DOHH2 (cell line): Measurements from ENCODE around the gene ANXA8.

ENCODE experiments used
- H3F3A ChIP-seq: fragments of 200-600 bp; sonication (generic), shearing (Covaris generic); 2 replicates; pipeline ENCODE4 v1.6.0; 2016; ENCODE audit warnings: antibody characterized with exemption, mild to moderate bottlenecking; ENCODE audit not compliant: control insufficient read depth, insufficient read depth
- H3K27ac ChIP-seq: fragments of 200-600 bp; sonication (generic); 2 replicates; pipeline ENCODE4 v1.5.1; 2014; ENCODE audit warnings: low read depth, mild to moderate bottlenecking, low read length, moderate library complexity
- H3K27me3 ChIP-seq: fragments of 200-600 bp; sonication (generic); 2 replicates; pipeline ENCODE4 v1.6.1; 2014; ENCODE audit warnings: mild to moderate bottlenecking, low read length, mixed read lengths; ENCODE audit not compliant: control insufficient read depth
- H3K36me3 ChIP-seq: fragments of 200-600 bp; sonication (generic); 2 replicates; pipeline ENCODE4 v1.6.1; 2014; ENCODE audit warnings: mild to moderate bottlenecking, low read length, moderate library complexity, mixed read lengths; ENCODE audit not compliant: control insufficient read depth
- H3K4me1 ChIP-seq: fragments of 200-600 bp; sonication (generic); 2 replicates; pipeline ENCODE4 v1.6.1; 2014; ENCODE audit warnings: mild to moderate bottlenecking, low read length, mixed read lengths; ENCODE audit not compliant: control insufficient read depth
- H3K4me2 ChIP-seq: fragments of 200-600 bp; sonication (generic); 2 replicates; pipeline ENCODE4 v1.6.0; 2014; ENCODE audit warnings: mild to moderate bottlenecking, low read length, moderate library complexity
- H3K4me3 ChIP-seq: fragments of 200-600 bp; sonication (generic); 2 replicates; pipeline ENCODE4 v1.5.1; 2014; ENCODE audit warnings: mild to moderate bottlenecking, low read length, mixed read lengths
- H3K79me2 ChIP-seq: fragments of 200-600 bp; sonication (generic); 2 replicates; pipeline ENCODE4 v1.6.1; 2014; ENCODE audit warnings: mild to moderate bottlenecking, low read length, mixed read lengths; ENCODE audit not compliant: control insufficient read depth
- H3K9me2 ChIP-seq: fragments of 200-600 bp; sonication (generic); replicated peaks from 2 replicates; pipeline ENCODE4 v1.6.1; 2014; ENCODE audit warnings: mild to moderate bottlenecking, low read length, mixed read lengths; ENCODE audit not compliant: control insufficient read depth
- H3K9me3 ChIP-seq: fragments of 200-600 bp; sonication (generic); 2 replicates; pipeline ENCODE4 v1.6.1; 2014; ENCODE audit warnings: antibody characterized with exemption, low read length, mixed read lengths; ENCODE audit not compliant: control insufficient read depth, insufficient read depth
- H4K20me1 ChIP-seq: fragments of 200-600 bp; sonication (generic); 2 replicates; pipeline ENCODE4 v1.6.0; 2014; ENCODE audit warnings: low read depth, mild to moderate bottlenecking, antibody characterized with exemption, low read length, moderate library complexity; ENCODE audit not compliant: control insufficient read depth, insufficient read depth
- CTCF ChIP-seq: fragments of 200-600 bp; sonication (generic); IDR thresholded peaks from one replicate; pipeline ENCODE4 v1.5.1; 2014; ENCODE audit warnings: antibody characterized with exemption, mild to moderate bottlenecking, low read depth, low read length; ENCODE audit not compliant: poor library complexity, severe bottlenecking
- EZH2phosphoT487 ChIP-seq: fragments of 200-600 bp; sonication (generic); IDR thresholded peaks from 2 replicates; pipeline ENCODE4 v1.6.1; 2017; ENCODE audit warnings: borderline replicate concordance, mild to moderate bottlenecking, antibody characterized with exemption, low read length, moderate library complexity, mixed read lengths

Gene ANXA8

GRCh38 chr10:47424231-47424630, 59.7 kb downstream of the ANXA8 start:
- H3K9me2 ChIP-seq: no peaks in the 10 kb centered on the region
- H3K9me3 ChIP-seq: no peaks in the 10 kb centered on the region
- no peaks in the 10 kb centered on the region for H3F3A ChIP-seq
- no peak overlapping the region for H3K4me2 ChIP-seq
- H3K4me3 ChIP-seq: no peak overlapping the region
- no peak for TF ChIP-seq EZH2phosphoT487
- no peak for TF ChIP-seq CTCF
- no peaks in the 10 kb centered on the region for H3K79me2 ChIP-seq
- H3K36me3 ChIP-seq: no peaks in the 10 kb centered on the region
- H3K27ac ChIP-seq: no peak overlapping the region
- no peaks in the 10 kb centered on the region for H3K4me1 ChIP-seq
- H4K20me1 ChIP-seq: no peaks in the 10 kb centered on the region
- no peaks in the 10 kb centered on the region for H3K27me3 ChIP-seq

GRCh38 chr10:47423476-47423875, 60.4 kb downstream of the ANXA8 start:
- no peak overlapping the region for H3K27ac ChIP-seq
- no peaks in the 10 kb centered on the region for H3K9me2 ChIP-seq
- H3K4me2 ChIP-seq: no peak overlapping the region
- H3K79me2 ChIP-seq: no peaks in the 10 kb centered on the region
- H3K4me3 ChIP-seq: no peak overlapping the region
- no peaks in the 10 kb centered on the region for H3K9me3 ChIP-seq
- H3K36me3 ChIP-seq: no peaks in the 10 kb centered on the region
- no peak for TF ChIP-seq EZH2phosphoT487
- no peaks in the 10 kb centered on the region for H4K20me1 ChIP-seq
- no peaks in the 10 kb centered on the region for H3K4me1 ChIP-seq
- H3K27me3 ChIP-seq: no peaks in the 10 kb centered on the region
- H3F3A ChIP-seq: no peaks in the 10 kb centered on the region

GRCh38 chr10:47421057-47421952, 62.6 kb downstream of the ANXA8 start:
- Histone ChIP-seq H4K20me1 (no peaks in the 10 kb centered on the region), H3K4me3 (no peak overlapping the region)
- no peak for TF ChIP-seq CTCF
- TF ChIP-seq EZH2phosphoT487: no peak

GRCh38 chr10:47420305-47421056, 63.4 kb downstream of the ANXA8 start:
- Histone ChIP-seq H3K4me1 (no peaks in the 10 kb centered on the region), H3K36me3 (no peaks in the 10 kb centered on the region), H3K4me3 (no peak overlapping the region), H3K9me3 (no peaks in the 10 kb centered on the region), H3K79me2 (no peaks in the 10 kb centered on the region), H3K9me2 (no peaks in the 10 kb centered on the region), H3K27ac (no peak overlapping the region), H3F3A (no peaks in the 10 kb centered on the region), H4K20me1 (no peaks in the 10 kb centered on the region), H3K27me3 (no peaks in the 10 kb centered on the region), H3K4me2 (no peak overlapping the region)
- TF ChIP-seq EZH2phosphoT487: no peak
- no peak for TF ChIP-seq CTCF

More at GRCh38 chr10:47421057-47421952, 62.6 kb downstream of the ANXA8 start:
- H3K27ac ChIP-seq: no peak overlapping the region
- H3K4me1 ChIP-seq: no peaks in the 10 kb centered on the region
- H3K36me3 ChIP-seq: no peaks in the 10 kb centered on the region
- H3K79me2 ChIP-seq: no peaks in the 10 kb centered on the region
- H3K27me3 ChIP-seq: no peaks in the 10 kb centered on the region
- no peaks in the 10 kb centered on the region for H3F3A ChIP-seq
- H3K9me3 ChIP-seq: no peaks in the 10 kb centered on the region
- H3K4me2 ChIP-seq: no peak overlapping the region
- no peaks in the 10 kb centered on the region for H3K9me2 ChIP-seq
